Dendritic cell treated with granulocyte-macrophage colony-stimulating factor and Interleukin-4, amounts not matched to agents 40 ng/mL and 50 ng/mL, for 4 days (primary cell): ENCODE results near the gene S1PR1.
"Not testable (repeated sequence)": the region's sequence is repeated elsewhere in the genome, so short reads cannot be mapped to it uniquely, and the experiment has no call there.

Experiments
- H3K27ac Mint-ChIP-seq: one replicate; pipeline ENCODE4 v1.8.0; 2022; ENCODE audit warnings: mild to moderate bottlenecking, mixed read lengths
- H3K27me3 Mint-ChIP-seq: one replicate; pipeline ENCODE4 v1.8.0; 2022; ENCODE audit warnings: mild to moderate bottlenecking, mixed read lengths
- H3K36me3 Mint-ChIP-seq: one replicate; pipeline ENCODE4 v1.8.0; 2022; ENCODE audit warnings: low read depth, mixed read lengths
- H3K4me1 Mint-ChIP-seq: one replicate; pipeline ENCODE4 v1.8.0; 2022; ENCODE audit warnings: low read depth, mixed read lengths
- H3K4me3 Mint-ChIP-seq: one replicate; pipeline ENCODE4 v1.8.0; 2022; ENCODE audit warnings: mild to moderate bottlenecking, moderate library complexity, mixed read lengths
- H3K9me3 Mint-ChIP-seq: one replicate; pipeline ENCODE4 v1.8.0; 2022; ENCODE audit warnings: mixed read lengths
- intact Hi-C: fragments of 100-400 bp; cut with micrococcal nuclease; formaldehyde crosslinking; loops from one replicate; pipeline ENCODE4 v1.15.0; 2022

Gene S1PR1

GRCh38 chr1:101206139-101206538 lies 30.7 kb upstream of the S1PR1 start:
- H3K27ac Mint-ChIP-seq, H3K4me3 Mint-ChIP-seq, H3K9me3 Mint-ChIP-seq, H3K4me1 Mint-ChIP-seq, H3K36me3 Mint-ChIP-seq, H3K27me3 Mint-ChIP-seq, intact Hi-C loops: not testable (repeated sequence)

DNA sequence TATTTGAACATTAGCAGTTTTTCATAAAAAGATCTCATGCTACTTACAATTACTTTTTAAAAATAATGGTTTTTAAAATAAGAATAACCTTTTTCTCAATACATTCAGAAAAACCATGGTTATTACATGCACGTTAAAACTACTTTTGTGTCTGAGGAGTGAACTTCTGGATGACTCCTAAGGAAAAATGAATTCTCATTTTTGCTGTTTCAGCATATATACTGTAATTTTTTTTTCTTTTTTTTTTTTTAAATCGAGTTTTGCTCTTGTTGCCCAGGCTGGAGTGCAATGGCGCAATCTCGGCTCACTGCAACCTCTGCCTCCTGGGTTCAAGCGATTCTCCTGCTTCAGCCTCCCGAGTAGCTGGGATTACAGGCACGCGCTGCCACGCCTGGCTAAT lies 29.5 kb upstream of the S1PR1 start:
- H3K27me3 Mint-ChIP-seq, H3K27ac Mint-ChIP-seq, H3K4me1 Mint-ChIP-seq, H3K9me3 Mint-ChIP-seq, H3K4me3 Mint-ChIP-seq, H3K36me3 Mint-ChIP-seq, intact Hi-C loops: not testable (repeated sequence)

DNA sequence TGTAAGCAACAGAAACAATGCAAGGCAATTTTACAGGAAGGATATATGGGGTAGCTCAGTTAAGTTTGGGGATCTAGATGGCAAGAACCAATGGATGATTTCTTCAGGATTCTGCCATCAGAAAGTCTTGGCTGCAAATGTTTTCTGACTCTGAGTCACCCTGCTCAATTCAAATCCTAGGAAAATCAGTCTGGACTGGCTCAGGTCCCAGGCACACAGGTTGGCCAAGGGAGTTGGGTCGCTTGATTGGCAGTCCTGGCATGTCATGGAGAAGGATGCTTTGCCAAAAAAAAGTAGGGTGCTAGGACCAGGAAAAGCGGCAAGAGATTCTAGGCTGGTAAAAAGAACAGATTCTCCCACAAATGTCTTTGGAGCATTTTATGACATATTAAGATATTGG lies 28.9 kb upstream of the S1PR1 start:
- H3K4me1 Mint-ChIP-seq: no peaks in the 10 kb centered on the region
- H3K27me3 Mint-ChIP-seq: no peaks in the 10 kb centered on the region
- H3K27ac Mint-ChIP-seq: no peak overlapping the region
- intact Hi-C loops: no loop called here
- H3K9me3 Mint-ChIP-seq: no peaks in the 10 kb centered on the region
- no peaks in the 10 kb centered on the region for H3K36me3 Mint-ChIP-seq
- no peak overlapping the region for H3K4me3 Mint-ChIP-seq

DNA sequence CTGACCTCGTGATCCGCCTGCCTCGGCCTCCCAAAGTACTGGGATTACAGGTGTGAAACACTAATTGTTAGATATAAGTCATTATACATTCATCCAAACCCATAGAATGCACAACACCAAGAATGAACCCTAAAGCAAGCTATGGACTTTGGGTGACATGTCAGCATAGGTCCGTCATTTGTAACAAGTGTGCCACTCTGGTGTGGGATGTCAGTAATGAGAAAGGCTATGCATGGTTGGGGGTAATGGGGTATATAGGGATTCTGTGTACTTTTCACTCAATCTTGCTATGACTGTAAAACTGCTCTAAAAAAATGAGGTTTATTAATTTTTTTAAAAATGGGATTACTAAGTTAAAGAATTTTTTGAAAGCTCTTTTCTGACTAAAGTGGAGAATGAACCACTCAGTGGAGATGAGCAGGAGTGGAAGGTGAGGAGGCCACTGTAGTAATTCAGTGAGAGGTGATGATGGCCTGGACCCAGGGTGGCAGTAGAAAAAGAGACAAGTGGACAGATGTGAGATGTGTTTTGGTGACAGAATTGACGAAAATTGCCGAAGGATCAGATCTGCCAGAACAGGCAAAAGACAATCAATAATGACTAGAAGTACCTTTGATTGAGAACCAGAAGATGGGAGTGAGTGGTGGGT lies 21.3 kb upstream of the S1PR1 start:
- Mint-ChIP-seq H3K4me1 (peaks cover under 1% of the 10 kb centered on the region), H3K9me3 (no peaks in the 10 kb centered on the region), H3K27ac (no peak overlapping the region), H3K36me3 (no peaks in the 10 kb centered on the region), H3K4me3 (no peak overlapping the region), H3K27me3 (no peaks in the 10 kb centered on the region)
- intact Hi-C loops: no loop called here

GRCh38 chr1:101216623-101217022 lies 20.2 kb upstream of the S1PR1 start:
- intact Hi-C loops: no loop called here
- no peaks in the 10 kb centered on the region for H3K27me3 Mint-ChIP-seq
- no peak overlapping the region for H3K4me3 Mint-ChIP-seq
- H3K4me1 Mint-ChIP-seq: peaks cover 11% of the 10 kb centered on the region
- H3K36me3 Mint-ChIP-seq: no peaks in the 10 kb centered on the region
- H3K27ac Mint-ChIP-seq: no peak overlapping the region
- no peaks in the 10 kb centered on the region for H3K9me3 Mint-ChIP-seq

- intact Hi-C loops: no loop called here
- no peak overlapping the region for H3K4me3 Mint-ChIP-seq
- peaks cover 17% of the 10 kb centered on the region for H3K4me1 Mint-ChIP-seq
- H3K27ac Mint-ChIP-seq: no peak overlapping the region
- H3K36me3 Mint-ChIP-seq: no peaks in the 10 kb centered on the region
- H3K27me3 Mint-ChIP-seq: no peaks in the 10 kb centered on the region
- no peaks in the 10 kb centered on the region for H3K9me3 Mint-ChIP-seq
Observed at GRCh38 chr1:101217148-101217547, 19.7 kb upstream of the S1PR1 start.

GRCh38 chr1:101218968-101219367 lies 17.9 kb upstream of the S1PR1 start:
- H3K4me1 Mint-ChIP-seq: peaks cover 19% of the 10 kb centered on the region
- H3K36me3 Mint-ChIP-seq, H3K27ac Mint-ChIP-seq, H3K9me3 Mint-ChIP-seq, H3K27me3 Mint-ChIP-seq, intact Hi-C loops, H3K4me3 Mint-ChIP-seq: not testable (repeated sequence)

GRCh38 chr1:101219924-101220870 lies 16.6 kb upstream of the S1PR1 start:
- H3K27me3 Mint-ChIP-seq: no peaks in the 10 kb centered on the region
- intact Hi-C loops: no loop called here

DNA sequence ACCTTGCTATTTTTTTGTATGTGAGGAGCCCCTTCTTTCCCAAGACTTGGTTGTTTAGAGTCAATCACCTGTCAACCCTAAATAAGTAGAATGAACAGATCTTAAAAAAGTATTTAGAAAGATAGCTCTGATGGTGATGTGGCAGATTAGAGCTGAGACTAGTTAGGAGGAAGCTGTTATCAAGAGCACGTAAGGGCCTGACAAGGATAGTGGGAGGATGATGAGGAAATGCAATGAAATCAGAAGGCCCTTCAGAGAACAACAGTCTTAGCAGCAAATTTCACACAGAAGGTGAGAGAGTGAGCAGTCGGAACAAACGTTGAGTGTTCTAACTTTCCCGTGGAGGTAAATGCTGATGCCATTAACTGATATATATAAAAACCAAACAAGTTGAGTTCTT lies 15.9 kb upstream of the S1PR1 start:
- no peaks in the 10 kb centered on the region for H3K36me3 Mint-ChIP-seq

More at GRCh38 chr1:101219924-101220870, 16.6 kb upstream of the S1PR1 start:
- no peak overlapping the region for H3K4me3 Mint-ChIP-seq
- H3K36me3 Mint-ChIP-seq: no peaks in the 10 kb centered on the region
- peak overlapping the region; percentile 1 for H3K27ac Mint-ChIP-seq
- no peaks in the 10 kb centered on the region for H3K9me3 Mint-ChIP-seq
- peaks cover 19% of the 10 kb centered on the region for H3K4me1 Mint-ChIP-seq

DNA sequence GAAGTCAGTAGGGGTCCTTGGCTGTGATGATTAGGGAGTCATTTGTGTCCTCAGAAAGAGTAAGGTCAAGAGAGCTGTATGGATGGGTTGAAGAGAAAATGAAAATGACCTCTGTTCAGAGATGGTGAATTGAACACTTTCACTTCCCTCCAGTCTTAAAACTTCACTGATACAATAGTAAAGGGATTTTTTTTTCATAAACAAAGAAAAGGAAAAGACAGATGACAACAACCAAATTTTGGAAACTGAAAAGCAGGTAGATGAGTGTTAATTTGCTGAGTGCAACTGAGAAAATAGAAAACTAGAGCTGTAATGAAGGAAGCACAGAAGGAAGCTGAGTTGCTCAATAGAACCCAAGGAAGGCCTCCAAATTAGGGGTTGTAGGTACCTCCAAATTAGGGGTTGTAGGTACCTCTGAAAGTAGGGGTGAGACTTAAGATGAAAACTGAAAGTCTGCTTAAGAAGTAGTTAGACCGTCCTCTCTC lies 14.8 kb upstream of the S1PR1 start:
- H3K9me3 Mint-ChIP-seq: no peaks in the 10 kb centered on the region
- H3K36me3 Mint-ChIP-seq: no peaks in the 10 kb centered on the region
- no peak overlapping the region for H3K4me3 Mint-ChIP-seq
- peak overlapping the region; percentile 13 for H3K27ac Mint-ChIP-seq
- H3K4me1 Mint-ChIP-seq: peaks cover 19% of the 10 kb centered on the region
- no peaks in the 10 kb centered on the region for H3K27me3 Mint-ChIP-seq
- intact Hi-C loops: no loop called here

More for the DNA sequence above, 15.9 kb upstream of the S1PR1 start:
- peaks cover 19% of the 10 kb centered on the region for H3K4me1 Mint-ChIP-seq
- H3K27ac Mint-ChIP-seq: peak overlapping the region; percentile 1
- H3K9me3 Mint-ChIP-seq: no peaks in the 10 kb centered on the region
- no peak overlapping the region for H3K4me3 Mint-ChIP-seq
- intact Hi-C loops: no loop called here
- H3K27me3 Mint-ChIP-seq: no peaks in the 10 kb centered on the region

DNA sequence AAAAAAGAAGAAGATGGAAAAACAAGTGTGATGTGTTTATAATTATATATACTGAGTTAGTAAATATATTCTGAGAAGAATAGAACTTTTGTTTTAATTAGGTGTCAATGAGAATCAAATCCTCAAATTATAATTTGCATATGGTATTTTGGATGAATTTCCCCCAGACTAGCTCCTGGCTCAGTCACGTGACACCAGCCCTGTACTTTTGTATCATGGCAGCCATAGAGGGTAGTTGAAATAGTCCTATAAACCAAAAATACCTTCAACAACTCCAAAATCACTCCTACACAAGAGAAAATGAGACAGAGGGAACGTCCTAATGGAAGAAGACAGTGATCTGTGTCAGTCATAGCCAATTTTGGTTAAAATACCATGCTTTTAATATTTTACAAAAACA lies 9.0 kb upstream of the S1PR1 start:
- peaks cover 3% of the 10 kb centered on the region for H3K4me1 Mint-ChIP-seq
- intact Hi-C loops: no loop called here
- H3K4me3 Mint-ChIP-seq: no peak overlapping the region

DNA sequence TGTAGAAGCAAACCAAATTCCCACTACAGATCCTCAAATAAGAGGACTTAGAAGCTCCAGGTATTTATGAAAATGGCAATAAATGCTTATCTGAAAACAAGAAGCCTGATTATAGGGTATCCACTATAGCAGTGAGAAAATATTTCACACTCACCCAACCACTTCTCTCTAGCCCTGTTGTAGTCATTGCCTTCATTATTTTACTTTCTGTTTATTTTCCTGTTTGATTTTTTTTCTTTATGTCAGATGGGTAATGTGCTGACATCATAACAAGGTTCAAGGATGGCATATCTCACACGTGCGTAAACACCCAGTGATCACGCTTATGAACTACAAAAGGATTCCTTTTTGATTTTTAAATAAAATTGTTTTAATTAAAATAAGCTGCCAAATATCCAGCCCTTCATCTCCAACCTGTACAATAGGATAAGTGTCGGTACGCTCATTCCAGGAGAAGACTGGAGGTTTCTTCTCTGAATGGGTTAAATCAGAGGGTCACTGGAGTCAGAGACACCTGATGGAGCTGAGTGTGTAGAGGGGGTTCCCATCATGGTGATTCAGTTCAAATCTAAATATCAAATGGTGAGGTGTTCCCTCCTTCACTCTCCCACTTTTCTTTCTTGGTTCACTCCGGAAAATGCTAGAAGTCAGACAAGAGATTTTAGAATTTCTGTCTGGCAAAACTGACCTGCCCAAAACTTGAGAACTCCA lies 8.2 kb upstream of the S1PR1 start:
- Mint-ChIP-seq H3K36me3 (no peaks in the 10 kb centered on the region), H3K4me3 (no peak overlapping the region), H3K27me3 (peaks cover 11% of the 10 kb centered on the region), H3K9me3 (no peaks in the 10 kb centered on the region), H3K27ac (no peak overlapping the region), H3K4me1 (peaks cover 11% of the 10 kb centered on the region)
- intact Hi-C loops: no loop called here

More for the DNA sequence above, 9.0 kb upstream of the S1PR1 start:
- Mint-ChIP-seq H3K36me3 (no peaks in the 10 kb centered on the region), H3K9me3 (no peaks in the 10 kb centered on the region), H3K27ac (no peak overlapping the region), H3K27me3 (peaks cover 8% of the 10 kb centered on the region)

- peaks cover 38% of the 10 kb centered on the region for H3K27me3 Mint-ChIP-seq
- H3K36me3 Mint-ChIP-seq: peaks cover 13% of the 10 kb centered on the region
- intact Hi-C loops: loop anchor here (10.0 kb wide), 1 partner anchor 47 kb away; no protein-coding TSS in a partner anchor
- H3K4me1 Mint-ChIP-seq: peaks cover 32% of the 10 kb centered on the region
- not testable (repeated sequence) for H3K9me3 Mint-ChIP-seq, H3K4me3 Mint-ChIP-seq, H3K27ac Mint-ChIP-seq
Observed at GRCh38 chr1:101232182-101232581, 4.6 kb upstream of the S1PR1 start.

- no peak overlapping the region for H3K27ac Mint-ChIP-seq
- no peak overlapping the region for H3K4me3 Mint-ChIP-seq
- H3K36me3 Mint-ChIP-seq: peaks cover 18% of the 10 kb centered on the region
- intact Hi-C loops: loop anchor here (10.0 kb wide), 1 partner anchor 49 kb away; no protein-coding TSS in a partner anchor
- H3K9me3 Mint-ChIP-seq: no peaks in the 10 kb centered on the region
- H3K27me3 Mint-ChIP-seq: peaks cover 48% of the 10 kb centered on the region
- peaks cover 39% of the 10 kb centered on the region for H3K4me1 Mint-ChIP-seq
Observed at GRCh38 chr1:101233495-101233894, 3.3 kb upstream of the S1PR1 start.
